H1 (cell line): ENCODE data around the gene EGFLAM. TPM values are rescaled to one million over a fixed set of nuclear protein-coding genes. Genes with fewer than 3 reads are reported as not detected.

Experiments
- CHD7 ChIP-seq: fragments of 300-600 bp; sonication (generic); IDR thresholded peaks from 2 replicates; pipeline ENCODE4 v1.7.1; 2012; ENCODE audit warnings: low read length, moderate library complexity, mild to moderate bottlenecking, inconsistent platforms; ENCODE audit not compliant: insufficient replicate concordance
- polyA plus RNA-seq, 7 experiments: library from polyadenylated mRNA; depleted of rRNA in 3 of 7; stranded (reverse) in 5 of 7; unstranded in 2 of 7; fragments of >200 nt in 5 of 7; fragments of 200-250 nt in 2 of 7; gene quantifications; 1 replicate in 5 of 7; 2 replicates in 1 of 7; 4 replicates in 1 of 7; pipeline versions ENCODE4 v1.2.1 to v1.2.3, GENCODE V29; 2011 to 2013; ENCODE audit warnings: missing spikeins in 2 of 7, mixed read lengths in 2 of 7
- total RNA-seq: library from RNA; stranded (reverse); fragmentation: NEBNext Ultra II Directional; extraction: Animal tissue kit (Norgen Biotek cat#: 25700); gene quantifications from 2 replicates; pipeline ENCODE4 v1.2.1, GENCODE V29; 2021

The EGFLAM gene
- total and polyA plus RNA-seq, 2 of the 8 experiments (the other 6 are each of a cell fraction or from before 2014, with no cell fraction given) = 0.20 to 0.24 TPM

- TF ChIP-seq CHD7 = no peak
These were observed 82.7 kb downstream of the EGFLAM start (continued) for GRCh38 chr5:38341056-38341455.
